HG02938 (cell line): ENCODE measurements around the gene PPM1B.
"Not testable (repeated sequence)": the region's sequence is repeated elsewhere in the genome, so short reads cannot be mapped to it uniquely, and the experiment has no call there.

ENCODE experiments used
- ATAC-seq: cut with Tn5 transposase; IDR thresholded peaks from one replicate; pipeline ENCODE4 v1.9.1; 2021; ENCODE audit warnings: mild to moderate bottlenecking, moderate library complexity; ENCODE audit not compliant: unreplicated experiment

Gene PPM1B

DNA sequence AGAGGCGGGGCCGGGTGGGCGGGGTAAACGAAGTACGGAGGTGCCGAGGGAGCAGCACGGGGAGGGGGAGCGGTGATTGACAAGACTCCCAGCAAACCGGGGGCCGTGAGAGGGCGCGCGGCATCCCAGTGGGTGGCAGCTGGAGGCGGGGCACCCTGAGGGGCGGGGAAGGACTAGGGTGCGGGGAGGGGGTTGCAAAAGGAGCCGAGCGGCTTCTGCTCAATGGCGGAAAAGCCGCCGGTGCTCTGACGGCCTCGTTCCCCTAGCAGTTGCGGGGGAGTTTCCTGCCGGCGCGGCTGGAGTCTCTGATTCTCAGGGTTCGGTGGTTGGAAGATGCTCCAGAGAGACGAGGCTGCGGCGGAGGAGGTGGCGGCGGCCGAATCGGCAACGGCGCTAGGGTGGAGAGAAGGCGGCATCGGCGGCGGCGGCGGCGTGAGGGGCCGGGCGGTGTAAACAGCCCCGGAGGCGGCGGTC is at the start of gene PPM1B:
Gene PPM1B (plus strand): TSS at position 195 of the 474 bp plus-strand sequence. CDS start 32,325 bp downstream, outside the sequence.
- ATAC-seq, result peak; percentile 68

DNA sequence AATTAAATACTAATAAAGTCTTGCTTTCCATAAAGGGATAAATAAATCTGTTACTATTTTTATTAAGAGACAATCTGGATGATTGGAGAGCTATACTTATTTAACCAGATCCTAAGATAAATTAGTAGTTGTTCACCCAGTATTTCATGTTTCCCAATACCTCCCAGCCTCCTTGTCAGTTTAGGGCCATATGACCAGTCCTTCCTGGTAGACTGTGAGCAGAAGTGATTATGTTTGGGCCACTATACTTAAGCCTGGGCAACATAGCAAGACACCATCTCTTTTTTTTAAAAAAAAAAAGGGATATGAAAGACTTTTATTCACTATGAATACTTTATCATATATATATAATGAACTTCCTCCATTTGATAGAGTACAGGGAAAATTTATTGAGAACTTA is 48.8 kb upstream of the PPM1B start:
- ATAC-seq, result no peak

GRCh38 chr2:44120428-44120827 is 48.2 kb upstream of the PPM1B start:
- ATAC-seq, result no peak

GRCh38 chr2:44121899-44122298 is 46.8 kb upstream of the PPM1B start:
- ATAC-seq, result no peak

DNA sequence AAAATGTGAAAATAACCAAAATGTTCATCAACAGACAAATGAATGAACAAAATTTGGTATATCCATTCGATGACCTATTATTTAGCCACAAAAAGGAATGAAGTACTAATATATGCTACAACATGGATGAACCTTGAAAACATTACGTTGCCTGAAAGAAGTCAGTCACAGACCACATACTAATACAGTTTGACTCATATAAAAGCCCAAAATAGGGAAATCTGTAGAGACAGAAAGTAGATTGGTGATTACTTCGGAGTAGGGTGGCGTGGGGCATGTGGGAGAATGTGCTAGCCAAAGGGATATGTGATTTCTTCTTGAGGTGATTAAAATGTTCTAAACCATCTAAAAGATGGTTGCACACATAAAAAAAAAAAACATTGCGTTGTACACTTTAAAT is 44.2 kb upstream of the PPM1B start:
- ATAC-seq, result no peak

- ATAC-seq, result no peak
These were observed 42.4 kb upstream of the PPM1B start for GRCh38 chr2:44126106-44126797.

GRCh38 chr2:44130441-44130840 is 38.2 kb upstream of the PPM1B start:
- ATAC-seq, result no peak

- no peak for ATAC-seq
These were observed 37.5 kb upstream of the PPM1B start for GRCh38 chr2:44131177-44131576.

DNA sequence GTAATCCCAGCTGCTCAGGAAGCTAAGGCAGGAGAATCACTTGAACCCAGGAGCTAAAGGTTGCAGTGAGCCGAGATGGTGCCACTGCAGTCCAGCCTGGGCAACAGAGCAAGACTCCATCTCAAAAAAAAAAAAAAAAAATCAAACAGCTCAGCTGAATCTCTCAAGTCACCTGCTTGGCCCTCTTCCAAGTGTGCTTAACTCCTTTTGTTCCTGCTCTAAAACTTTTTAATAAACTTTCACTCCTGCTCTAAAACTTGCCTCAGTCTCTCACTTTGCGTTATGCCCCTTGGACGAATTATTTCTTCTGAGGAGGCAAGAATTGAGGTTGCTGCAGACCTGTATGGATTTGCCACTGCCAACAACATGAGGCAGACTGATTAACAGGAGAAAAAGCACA is 35.1 kb upstream of the PPM1B start:
- not testable (repeated sequence) for ATAC-seq

DNA sequence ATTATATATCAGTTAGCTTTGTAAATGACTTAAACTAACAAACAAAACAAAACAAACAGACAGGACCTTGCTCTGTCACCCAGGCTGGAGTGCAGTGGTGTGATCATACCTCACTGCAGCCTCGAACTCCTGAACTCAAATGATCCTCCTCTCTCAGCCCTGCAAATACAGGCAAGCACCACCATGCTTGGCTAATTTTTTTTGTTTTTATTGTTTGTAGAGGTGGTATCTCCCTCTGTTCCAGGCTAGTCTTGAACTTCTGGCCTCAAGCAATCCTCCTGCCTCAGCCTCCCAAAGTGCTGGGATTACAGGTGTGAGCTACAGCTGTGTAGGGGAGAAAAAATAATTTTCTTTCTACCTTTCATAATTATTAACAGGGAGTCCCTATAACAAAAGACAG is 33.8 kb upstream of the PPM1B start:
- no peak for ATAC-seq

GRCh38 chr2:44135296-44135695 is 33.4 kb upstream of the PPM1B start:
- no peak for ATAC-seq

- no peak for ATAC-seq
These were observed 32.9 kb upstream of the PPM1B start for GRCh38 chr2:44135771-44136170.

GRCh38 chr2:44136252-44136651 is 32.4 kb upstream of the PPM1B start:
- ATAC-seq, result no peak

GRCh38 chr2:44137048-44137447 is 31.6 kb upstream of the PPM1B start:
- no peak for ATAC-seq

- ATAC-seq, result no peak
These were observed 30.7 kb upstream of the PPM1B start for GRCh38 chr2:44137872-44138551.

DNA sequence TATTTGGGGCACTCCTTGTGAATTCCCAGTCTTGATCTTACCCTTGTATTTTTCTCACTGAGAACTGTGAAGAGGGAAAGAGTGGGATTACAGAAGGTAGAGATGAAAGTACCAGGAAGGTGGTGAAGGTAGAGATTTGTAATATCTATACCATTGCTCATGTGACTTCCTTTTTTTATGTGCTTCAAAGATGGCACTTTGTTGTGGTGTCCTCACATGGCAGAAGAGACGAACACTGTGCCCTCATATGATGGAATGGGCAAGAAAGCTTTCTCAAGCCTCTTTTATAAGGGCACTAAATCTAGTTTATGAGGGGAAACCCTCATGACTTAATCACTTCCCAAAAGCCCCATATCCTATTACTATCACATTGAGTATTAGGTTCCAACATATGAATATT is 28.9 kb upstream of the PPM1B start:
- no peak for ATAC-seq

DNA sequence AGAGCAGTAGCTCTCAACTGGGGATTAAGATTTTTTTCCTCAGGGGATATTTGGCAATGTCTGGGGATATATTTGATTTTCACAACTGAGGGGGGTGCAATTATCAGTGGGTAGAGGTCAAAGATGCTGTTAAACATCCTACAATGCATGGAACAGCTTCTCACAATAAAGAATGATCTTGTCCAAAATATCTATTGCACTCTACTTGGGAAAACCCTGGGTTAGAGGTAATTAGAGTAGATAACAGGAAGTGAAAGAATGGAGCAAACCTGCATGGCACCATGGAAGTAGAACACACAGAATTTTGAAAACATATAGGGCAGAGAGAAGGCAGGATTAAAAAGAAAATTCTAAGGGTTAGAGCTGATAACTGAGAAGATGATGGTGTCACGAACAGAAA is 26.4 kb upstream of the PPM1B start:
- ATAC-seq, result no peak

GRCh38 chr2:44143701-44144100 is 25.0 kb upstream of the PPM1B start:
- no peak for ATAC-seq

DNA sequence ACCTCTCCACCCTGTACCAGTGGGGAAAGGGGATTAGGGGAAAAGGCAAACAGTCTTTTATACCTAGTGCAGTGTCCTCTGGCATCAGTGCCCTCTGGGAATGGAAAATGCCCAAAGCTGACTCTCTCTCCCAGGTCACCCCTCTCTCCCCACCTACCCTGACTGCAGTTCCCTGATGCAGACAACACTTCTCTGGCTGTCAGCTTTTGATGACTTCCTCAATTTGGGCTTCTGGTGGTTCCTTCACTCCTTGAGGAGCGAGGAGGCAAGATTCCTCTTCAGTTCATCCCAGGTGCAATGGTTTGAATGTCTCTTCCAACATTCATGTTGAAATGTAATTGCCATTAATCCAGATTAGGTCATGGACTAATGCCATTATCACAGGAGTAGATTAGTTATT is 19.7 kb upstream of the PPM1B start:
- ATAC-seq, result no peak

GRCh38 chr2:44150473-44150872 is 18.2 kb upstream of the PPM1B start:
- no peak for ATAC-seq

DNA sequence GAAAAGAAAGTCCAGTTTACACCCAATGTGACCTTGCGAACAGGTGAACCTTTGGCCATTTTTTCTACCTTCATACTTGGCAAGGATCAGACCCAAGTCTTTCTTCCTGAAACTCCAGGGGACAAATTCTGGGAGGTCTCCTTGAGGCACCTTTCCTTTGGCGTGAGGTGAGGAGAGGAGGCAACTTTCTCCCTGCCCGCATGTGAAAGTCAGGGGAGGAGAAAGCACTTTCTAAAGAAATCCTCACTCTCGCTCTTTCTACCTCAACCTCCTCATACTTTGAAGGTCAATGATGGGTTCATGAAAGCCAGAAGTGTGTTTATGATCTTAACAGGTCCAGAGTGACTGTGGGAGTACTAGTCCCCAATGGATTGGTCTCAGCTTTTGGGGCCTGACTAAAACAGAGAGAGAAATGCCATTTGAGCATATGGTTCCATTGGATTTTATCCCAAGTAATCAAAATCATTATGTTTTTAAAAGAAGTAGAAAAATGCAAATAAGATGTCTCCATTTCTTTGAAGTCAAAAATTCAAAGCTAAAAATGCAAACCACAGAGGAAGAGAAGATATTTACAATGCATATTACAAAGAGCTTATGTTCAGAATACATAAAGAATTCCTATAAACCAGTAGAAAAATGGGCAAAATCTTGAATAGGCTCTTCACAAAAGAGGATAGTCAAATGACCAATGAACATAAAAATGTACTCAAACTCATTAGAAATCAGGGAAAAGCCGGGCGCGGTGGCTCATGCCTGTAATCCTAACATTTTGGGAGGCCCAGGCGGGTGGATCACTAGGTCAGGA is 15.6 kb upstream of the PPM1B start:
- ATAC-seq, result no peak
